HEK293 (cell line): ENCODE data around the gene SPINK4.
A peak's percentile ranks its signal among the peaks of the same experiment; 100 is the strongest.

Source experiments
- CTCF ChIA-PET: fragments of 350-600 bp; formaldehyde crosslinking; extraction: SDS; loops from one replicate; lab custom pipeline; 2021; ENCODE audit warnings: antibody characterized with exemption; lab: Yijun Ruan, JAX
- POLR2A ChIA-PET: fragments of 300-600 bp; formaldehyde crosslinking; extraction: SDS; loops from one replicate; lab custom pipeline; 2020; ENCODE audit warnings: antibody characterized with exemption, inconsistent platforms; lab: Yijun Ruan, JAX
- H3K27ac ChIP-seq: fragments of 200-500 bp; sonication (Bioruptor generic); 2 replicates; pipeline ENCODE4 v1.5.1; 2014; ENCODE audit warnings: low read depth, low read length, control low read depth, inconsistent platforms; ENCODE audit errors: extremely low read depth
- H3K36me3 ChIP-seq, 2 experiments: fragments of 200-500 bp in 1 of 2; sonication (Bioruptor generic) in 1 of 2; 1 replicate in 1 of 2; 2 replicates in 1 of 2; pipeline ENCODE4 v1.5.1; 2014 to 2017; ENCODE audit warnings: inconsistent platforms in 2 of 2, low read length in 2 of 2; ENCODE audit not compliant: control insufficient read depth in 2 of 2, insufficient read depth in 1 of 2
- H3K4me1 ChIP-seq: fragments of 200-500 bp; sonication (Bioruptor generic); 2 replicates; pipeline ENCODE4 v1.5.1; 2014; ENCODE audit warnings: mild to moderate bottlenecking, low read length, inconsistent platforms; ENCODE audit not compliant: control insufficient read depth, insufficient read depth
- H3K4me3 ChIP-seq: 2 replicates; pipeline ENCODE4 v1.5.1; 2011; ENCODE audit warnings: low read depth, mild to moderate bottlenecking, control low read depth, low read length, moderate library complexity
- H3K9me3 ChIP-seq: fragments of 200-500 bp; sonication (Bioruptor generic); 2 replicates; pipeline ENCODE4 v1.5.1; 2014; ENCODE audit warnings: low read depth, low read length, inconsistent platforms; ENCODE audit not compliant: control insufficient read depth, insufficient read depth
- AEBP2 ChIP-seq: fragments of 450-650 bp; formaldehyde crosslinking; IDR thresholded peaks from 2 replicates; pipeline ENCODE4 v1.5.1; 2016; ENCODE audit warnings: missing biosample characterization, missing genetic modification characterization, borderline replicate concordance
- HIC1 ChIP-seq: fragments of 450-650 bp; formaldehyde crosslinking; IDR thresholded peaks from 2 replicates; pipeline ENCODE4 v1.5.1; 2016; ENCODE audit warnings: missing biosample characterization, missing genetic modification characterization
- MEIS1 ChIP-seq: sonication (generic); formaldehyde crosslinking; IDR thresholded peaks from 2 replicates; pipeline ENCODE4 v1.8.1; 2022; ENCODE audit warnings: missing genetic modification reagents, mild to moderate bottlenecking, borderline replicate concordance
- PRDM6 ChIP-seq: fragments of 450-650 bp; formaldehyde crosslinking; IDR thresholded peaks from 2 replicates; pipeline ENCODE4 v1.5.1; 2017; ENCODE audit warnings: missing biosample characterization, missing genetic modification characterization
- SCRT2 ChIP-seq: fragments of 450-650 bp; formaldehyde crosslinking; IDR thresholded peaks from 2 replicates; pipeline ENCODE4 v1.5.1; 2016; ENCODE audit warnings: missing biosample characterization, missing genetic modification characterization
- SP7 ChIP-seq: fragments of 450-650 bp; formaldehyde crosslinking; IDR thresholded peaks from 2 replicates; pipeline ENCODE4 v1.5.1; 2016; ENCODE audit warnings: missing biosample characterization, missing genetic modification characterization
- ZBTB17 ChIP-seq: fragments of 450-650 bp; formaldehyde crosslinking; IDR thresholded peaks from 2 replicates; pipeline ENCODE4 v1.5.1; 2016; ENCODE audit warnings: missing biosample characterization, missing genetic modification characterization
- ZBTB7A ChIP-seq: fragments of 450-650 bp; formaldehyde crosslinking; IDR thresholded peaks from 2 replicates; pipeline ENCODE4 v1.5.1; 2016; ENCODE audit warnings: low read depth, missing biosample characterization, missing genetic modification characterization
- ZNF2 ChIP-seq: fragments of 450-650 bp; formaldehyde crosslinking; IDR thresholded peaks from 2 replicates; pipeline ENCODE4 v1.5.1; 2016; ENCODE audit warnings: missing biosample characterization, missing genetic modification characterization
- ZNF335 ChIP-seq: fragments of 450-650 bp; formaldehyde crosslinking; conservative IDR thresholded peaks from 2 replicates; pipeline ENCODE4 v1.5.1; 2016; ENCODE audit warnings: missing biosample characterization, missing genetic modification characterization
- ZNF341 ChIP-seq: fragments of 450-650 bp; formaldehyde crosslinking; IDR thresholded peaks from 2 replicates; pipeline ENCODE4; 2016; ENCODE audit warnings: low read depth, missing biosample characterization, missing genetic modification characterization
- ZNF629 ChIP-seq: fragments of 450-650 bp; formaldehyde crosslinking; IDR thresholded peaks from 2 replicates; pipeline ENCODE4 v1.5.1; 2017; ENCODE audit warnings: missing biosample characterization, missing genetic modification characterization
- ZNF654 ChIP-seq: fragments of 450-650 bp; formaldehyde crosslinking; IDR thresholded peaks from 2 replicates; pipeline ENCODE4 v1.5.1; 2016; ENCODE audit warnings: low read depth, missing biosample characterization, missing genetic modification characterization
- ZNF660 ChIP-seq: fragments of 450-650 bp; IDR thresholded peaks from 2 replicates; pipeline ENCODE4 v1.5.1; 2018; ENCODE audit warnings: missing biosample characterization, mild to moderate bottlenecking, missing genetic modification characterization
- TF ChIP-seq, protein P1 (sequence below): fragments of 450-650 bp; formaldehyde crosslinking; IDR thresholded peaks from 2 replicates; pipeline ENCODE4 v1.5.1; 2016; ENCODE audit warnings: missing biosample characterization, missing genetic modification characterization, borderline replicate concordance
- TF ChIP-seq, protein P2 (sequence below): fragments of 450-650 bp; formaldehyde crosslinking; IDR thresholded peaks from 2 replicates; pipeline ENCODE4 v1.5.1; 2016; ENCODE audit warnings: missing biosample characterization, missing genetic modification characterization

The SPINK4 gene

DNA sequence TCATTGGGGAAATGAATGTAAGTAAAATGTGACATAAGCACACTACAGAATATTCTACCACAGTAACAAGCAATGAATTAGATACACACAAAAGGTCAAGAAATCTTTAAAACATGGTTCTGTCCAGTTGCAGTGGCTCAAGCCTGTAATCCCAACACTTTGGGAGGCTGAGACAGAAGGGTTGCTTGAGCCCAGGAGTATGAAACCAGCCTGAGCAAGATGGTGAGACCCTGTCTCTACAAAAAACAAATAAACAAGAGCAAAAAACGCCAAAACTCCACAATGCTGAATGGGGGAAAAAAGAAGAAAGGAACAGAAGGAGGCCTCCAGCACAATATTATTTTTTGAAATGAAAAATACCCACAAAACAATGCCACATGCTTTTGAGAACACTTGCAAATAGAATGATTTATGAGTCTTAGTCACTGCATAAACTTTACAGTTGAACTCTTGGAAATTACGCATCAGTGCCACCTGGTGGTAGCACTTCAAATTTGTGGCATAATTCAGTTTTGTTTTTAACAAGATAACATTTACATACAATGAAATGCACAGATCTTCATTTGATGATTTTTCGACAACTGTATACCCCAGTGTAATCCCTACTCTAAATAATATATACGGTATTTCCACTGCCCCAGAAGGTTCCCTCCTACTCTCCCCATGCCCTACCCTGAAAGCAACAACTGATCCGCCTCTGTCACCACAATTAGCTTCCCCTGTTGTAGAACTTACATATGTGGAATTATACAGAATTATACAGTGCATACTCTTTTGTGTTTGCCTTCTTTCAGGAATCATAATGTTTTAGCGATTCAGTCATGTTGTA is 14.4 kb upstream of the SPINK4 start:
- Histone ChIP-seq H3K9me3 (no peaks in the 10 kb centered on the region), H3K36me3 (no peaks in the 10 kb centered on the region), H3K4me3 (no peak overlapping the region), H3K4me1 (no peaks in the 10 kb centered on the region), H3K27ac (no peak overlapping the region)
- TF ChIP-seq ZNF335 (tag by site-specific recombination) (0 out of 2 replicates have a peak, but pooled peaks have one; percentile 31), ZNF660 (tag by site-specific recombination) (0 out of 2 replicates have a peak, but pooled peaks have one; percentile 45), MEIS1 (CRISPR knock-in tag) (peak; percentile 90), ZBTB17 (tag by site-specific recombination) (peak; percentile 42; the same call in 1 of the 2 replicates), ZNF2 (peak; percentile 53; the same call in 1 of the 2 replicates), ZNF629 (tag by site-specific recombination) (0 out of 2 replicates have a peak, but pooled peaks have one; percentile 40), ZNF341 (tag by site-specific recombination) (no peak), AEBP2 (tag by site-specific recombination) (no peak), SCRT2 (tag by site-specific recombination) (no peak), HIC1 (tag by site-specific recombination) (no peak), PRDM6 (tag by site-specific recombination) (peak; percentile 48; the same call in 1 of the 2 replicates), ZNF654 (tag by site-specific recombination) (peak; percentile 67), SP7 (tag by site-specific recombination) (peak; percentile 53; the same call in 1 of the 2 replicates), ZBTB7A (tag by site-specific recombination) (no peak)
- TF ChIP-seq, protein P1, sequence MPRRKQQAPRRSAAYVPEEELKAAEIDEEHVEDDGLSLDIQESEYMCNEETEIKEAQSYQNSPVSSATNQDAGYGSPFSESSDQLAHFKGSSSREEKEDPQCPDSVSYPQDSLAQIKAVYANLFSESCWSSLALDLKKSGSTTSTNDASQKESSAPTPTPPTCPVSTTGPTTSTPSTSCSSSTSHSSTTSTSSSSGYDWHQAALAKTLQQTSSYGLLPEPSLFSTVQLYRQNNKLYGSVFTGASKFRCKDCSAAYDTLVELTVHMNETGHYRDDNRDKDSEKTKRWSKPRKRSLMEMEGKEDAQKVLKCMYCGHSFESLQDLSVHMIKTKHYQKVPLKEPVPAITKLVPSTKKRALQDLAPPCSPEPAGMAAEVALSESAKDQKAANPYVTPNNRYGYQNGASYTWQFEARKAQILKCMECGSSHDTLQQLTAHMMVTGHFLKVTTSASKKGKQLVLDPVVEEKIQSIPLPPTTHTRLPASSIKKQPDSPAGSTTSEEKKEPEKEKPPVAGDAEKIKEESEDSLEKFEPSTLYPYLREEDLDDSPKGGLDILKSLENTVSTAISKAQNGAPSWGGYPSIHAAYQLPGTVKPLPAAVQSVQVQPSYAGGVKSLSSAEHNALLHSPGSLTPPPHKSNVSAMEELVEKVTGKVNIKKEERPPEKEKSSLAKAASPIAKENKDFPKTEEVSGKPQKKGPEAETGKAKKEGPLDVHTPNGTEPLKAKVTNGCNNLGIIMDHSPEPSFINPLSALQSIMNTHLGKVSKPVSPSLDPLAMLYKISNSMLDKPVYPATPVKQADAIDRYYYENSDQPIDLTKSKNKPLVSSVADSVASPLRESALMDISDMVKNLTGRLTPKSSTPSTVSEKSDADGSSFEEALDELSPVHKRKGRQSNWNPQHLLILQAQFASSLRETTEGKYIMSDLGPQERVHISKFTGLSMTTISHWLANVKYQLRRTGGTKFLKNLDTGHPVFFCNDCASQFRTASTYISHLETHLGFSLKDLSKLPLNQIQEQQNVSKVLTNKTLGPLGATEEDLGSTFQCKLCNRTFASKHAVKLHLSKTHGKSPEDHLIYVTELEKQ (tag by site-specific recombination): peak; percentile 69; the same call in 1 of the 2 replicates
- TF ChIP-seq, protein P2, sequence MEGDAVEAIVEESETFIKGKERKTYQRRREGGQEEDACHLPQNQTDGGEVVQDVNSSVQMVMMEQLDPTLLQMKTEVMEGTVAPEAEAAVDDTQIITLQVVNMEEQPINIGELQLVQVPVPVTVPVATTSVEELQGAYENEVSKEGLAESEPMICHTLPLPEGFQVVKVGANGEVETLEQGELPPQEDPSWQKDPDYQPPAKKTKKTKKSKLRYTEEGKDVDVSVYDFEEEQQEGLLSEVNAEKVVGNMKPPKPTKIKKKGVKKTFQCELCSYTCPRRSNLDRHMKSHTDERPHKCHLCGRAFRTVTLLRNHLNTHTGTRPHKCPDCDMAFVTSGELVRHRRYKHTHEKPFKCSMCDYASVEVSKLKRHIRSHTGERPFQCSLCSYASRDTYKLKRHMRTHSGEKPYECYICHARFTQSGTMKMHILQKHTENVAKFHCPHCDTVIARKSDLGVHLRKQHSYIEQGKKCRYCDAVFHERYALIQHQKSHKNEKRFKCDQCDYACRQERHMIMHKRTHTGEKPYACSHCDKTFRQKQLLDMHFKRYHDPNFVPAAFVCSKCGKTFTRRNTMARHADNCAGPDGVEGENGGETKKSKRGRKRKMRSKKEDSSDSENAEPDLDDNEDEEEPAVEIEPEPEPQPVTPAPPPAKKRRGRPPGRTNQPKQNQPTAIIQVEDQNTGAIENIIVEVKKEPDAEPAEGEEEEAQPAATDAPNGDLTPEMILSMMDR: 0 out of 2 replicates have a peak, but pooled peaks have one; percentile 22
- ChIA-PET CTCF (interaction anchor here (0.6 to 2.6 kb wide), 42 partner anchors 8 to 843 kb away, joined by 3 to 27 read pairs (median 4); partner anchors contain the start of genes B4GALT1, SMU1 and SPINK4), POLR2A (interaction anchor here (0.6 to 1.2 kb wide), 5 partner anchors 33 to 152 kb away, joined by 3 to 5 read pairs (median 3); partner anchors contain the start of gene B4GALT1)
